Measurements from ENCODE around the gene MAPT. TPM values are rescaled to one million over a fixed set of nuclear protein-coding genes. Genes with fewer than 3 reads are reported as not detected.

The MAPT gene
- polyA plus RNA-seq, 3 donors, result 0.04 TPM; not detected in 2

DNA sequence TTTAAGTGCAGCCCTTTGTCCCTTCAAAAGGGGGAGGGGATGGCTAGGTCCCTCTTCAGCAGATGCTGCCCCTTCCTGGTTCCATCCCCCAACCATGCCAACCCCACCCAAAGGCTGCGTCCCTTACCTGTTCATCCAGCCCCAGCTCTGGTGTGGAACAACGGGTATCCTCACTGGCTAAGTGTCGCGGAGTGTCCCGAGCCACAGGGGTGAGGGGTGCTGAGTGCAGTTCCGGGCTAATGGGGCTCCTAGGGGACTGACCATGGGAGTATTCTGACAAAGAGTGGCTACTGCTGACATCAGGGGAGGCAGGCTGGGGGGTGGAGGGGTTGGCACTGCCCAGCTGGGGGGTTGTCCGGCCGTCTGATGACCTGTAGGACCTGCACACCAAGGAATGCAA is 137.6 kb downstream of the MAPT start:
- TF ChIP-seq CTCF (IDR thresholded peaks at IDR 0.05), result no peak
- no peak for DNase-seq
- Histone ChIP-seq H3K27me3 (ENCODE audit: control insufficient read depth in 2 of 2, insufficient read depth in 2 of 2, low read length in 2 of 2) (no peaks in the 10 kb centered on the region), H3K79me2 (ENCODE audit: insufficient read depth, low read length) (no peaks in the 10 kb centered on the region), H3K4me1 (ENCODE audit: control insufficient read depth in 1 of 2, insufficient read depth in 2 of 2, low read length in 2 of 2) (peaks cover 11 to 16% of the 10 kb centered on the region in 2 donors), H3K36me3 (replicated peaks in 1 of 2; ENCODE audit: control insufficient read depth in 1 of 2, insufficient read depth in 2 of 2, low read length in 2 of 2) (peaks cover 78 to 90% of the 10 kb centered on the region in 2 donors), H3K4me3 (replicated peaks in 1 of 3; ENCODE audit: low read depth in 2 of 3, low read length in 3 of 3) (no peak overlapping the region), H3K4me2 (replicated peaks; ENCODE audit: extremely low read depth, low read length, poor library complexity, severe bottlenecking) (no peak overlapping the region), H4K20me1 (ENCODE audit: insufficient read depth, low read length) (peaks cover 36% of the 10 kb centered on the region), H3K9ac (ENCODE audit: insufficient read depth, low read length, poor library complexity, severe bottlenecking) (no peak overlapping the region), H2AFZ (ENCODE audit: insufficient read depth, low read depth, low read length, poor library complexity, severe bottlenecking) (no peak overlapping the region), H3K27ac (ENCODE audit: low read depth in 1 of 2, low read length in 2 of 2) (peak overlapping the region in 1 of 2 donors; percentile 11), H3K9me3 (replicated peaks in 1 of 2; ENCODE audit: control insufficient read depth in 1 of 2, insufficient read depth in 1 of 2, low read length in 2 of 2) (no peaks in the 10 kb centered on the region)
- Mint-ChIP-seq H3K27ac (peak overlapping the region in 1 of 7 donors; percentile 68), H3K4me1 (peaks cover 26% of the 10 kb centered on the region), H3K9me3 (peaks cover 0 to 2% (median 0%) of the 10 kb centered on the region in 7 donors), H3K27me3 (ENCODE audit: low read depth in 3 of 3) (no peaks in the 10 kb centered on the region), H3K36me3 (peaks cover 78 to 94% of the 10 kb centered on the region in 2 donors), H3K4me3 (no peak overlapping the region)
- 93% methylated on average over 5 of the region's 8 CpGs for WGBS (ENCODE audit: insufficient coverage)
- intact Hi-C loops (cut with micrococcal nuclease), result no loop called here

- WGBS (ENCODE audit: insufficient coverage), result 98% methylated on average over 8 of the region's 11 CpGs
- H3K4me1 Mint-ChIP-seq, result peaks cover 16% of the 10 kb centered on the region
- no peak overlapping the region for H3K9ac ChIP-seq (ENCODE audit: insufficient read depth, low read length, poor library complexity, severe bottlenecking)
- H4K20me1 ChIP-seq (ENCODE audit: insufficient read depth, low read length), result peaks cover 28% of the 10 kb centered on the region
- no peak overlapping the region for H3K4me3 ChIP-seq (replicated peaks in 1 of 3; ENCODE audit: low read depth in 2 of 3, low read length in 3 of 3)
- TF ChIP-seq CTCF (IDR thresholded peaks at IDR 0.05), result no peak
- intact Hi-C loops (cut with micrococcal nuclease), result no loop called here
- no peak overlapping the region for H3K4me2 ChIP-seq (replicated peaks; ENCODE audit: extremely low read depth, low read length, poor library complexity, severe bottlenecking)
- peaks cover under 1 to 7% of the 10 kb centered on the region in 2 donors for H3K4me1 ChIP-seq (ENCODE audit: control insufficient read depth in 1 of 2, insufficient read depth in 2 of 2, low read length in 2 of 2)
- no peaks in the 10 kb centered on the region for H3K79me2 ChIP-seq (ENCODE audit: insufficient read depth, low read length)
- no peak for DNase-seq
- H2AFZ ChIP-seq (ENCODE audit: insufficient read depth, low read depth, low read length, poor library complexity, severe bottlenecking), result no peak overlapping the region
- H3K36me3 Mint-ChIP-seq, result peaks cover 85 to 95% of the 10 kb centered on the region in 2 donors
- no peak overlapping the region for H3K4me3 Mint-ChIP-seq
- no peak overlapping the region for H3K27ac Mint-ChIP-seq
- no peaks in the 10 kb centered on the region for H3K9me3 ChIP-seq (replicated peaks in 1 of 2; ENCODE audit: control insufficient read depth in 1 of 2, insufficient read depth in 1 of 2, low read length in 2 of 2)
- H3K9me3 Mint-ChIP-seq, result peaks cover 0 to 2% (median 0%) of the 10 kb centered on the region in 7 donors
- no peak overlapping the region for H3K27ac ChIP-seq (ENCODE audit: low read depth in 1 of 2, low read length in 2 of 2)
- peaks cover 88 to 100% of the 10 kb centered on the region in 2 donors for H3K36me3 ChIP-seq (replicated peaks in 1 of 2; ENCODE audit: control insufficient read depth in 1 of 2, insufficient read depth in 2 of 2, low read length in 2 of 2)
- no peaks in the 10 kb centered on the region for H3K27me3 Mint-ChIP-seq (ENCODE audit: low read depth in 3 of 3)
- H3K27me3 ChIP-seq (ENCODE audit: control insufficient read depth in 2 of 2, insufficient read depth in 2 of 2, low read length in 2 of 2), result no peaks in the 10 kb centered on the region
Observed at GRCh38 chr17:46032909-46033308, 138.6 kb downstream of the MAPT start.
